ENCODE results near the gene CFAP45. TPM values are rescaled to one million over a fixed set of nuclear protein-coding genes. Genes with fewer than 3 reads are reported as not detected.

CFAP45 gene
- total and polyA plus RNA-seq, 2 experiments from 2014 or later, result 0.36 TPM; not detected in 1

- peaks cover 7% of the 10 kb centered on the region; the same call in 2 of the 3 replicates for H3K4me1 Mint-ChIP-seq
- no peak for ATAC-seq
- H4K20me1 ChIP-seq (replicated peaks; ENCODE audit: insufficient read depth), result no peaks in the 10 kb centered on the region
Measured at GRCh38 chr1:159864262-159864661, 35.7 kb downstream of the CFAP45 start.

More at GRCh38 chr1:159864262-159864661, 35.7 kb downstream of the CFAP45 start:
- Histone ChIP-seq H3K4me2 (no peak overlapping the region), H3K4me3 (no peak overlapping the region), H3K4me1 (ENCODE audit: insufficient read depth) (no peaks in the 10 kb centered on the region), H3K9me2 (ENCODE audit: insufficient read depth) (no peaks in the 10 kb centered on the region), H3F3A (replicated peaks; ENCODE audit: low read depth) (no peaks in the 10 kb centered on the region), H2AFZ (no peak overlapping the region), H3K79me2 (replicated peaks; ENCODE audit: insufficient read depth) (no peaks in the 10 kb centered on the region), H3K27ac (ENCODE audit: low read depth) (no peak overlapping the region), H3K36me3 (ENCODE audit: insufficient read depth) (no peaks in the 10 kb centered on the region; the same call in 1 of the 2 replicates), H3K27me3 (ENCODE audit: insufficient read depth) (no peaks in the 10 kb centered on the region)
- Mint-ChIP-seq H3K27me3 (ENCODE audit: insufficient read depth, low read depth, poor library complexity) (peaks cover 10% of the 10 kb centered on the region), H3K27ac (no peak overlapping the region), H3K9me3 (no peaks in the 10 kb centered on the region; the same call in 2 of the 3 replicates), H3K36me3 (ENCODE audit: low read depth) (no peaks in the 10 kb centered on the region), H3K4me3 (no peak overlapping the region)
- no peak for DNase-seq (ENCODE audit: low spot score)
- TF ChIP-seq EZH2phosphoT487 (IDR thresholded peaks at IDR 0.05; ENCODE audit: unreplicated experiment) (no peak), ZNF462 (CRISPR knock-in tag; IDR thresholded peaks at IDR 0.05) (no peak), STAT1 (IDR thresholded peaks at IDR 0.05; ENCODE audit: unreplicated experiment) (no peak), JUNB (IDR thresholded peaks at IDR 0.05; ENCODE audit: unreplicated experiment) (no peak), POLR2AphosphoS5 (IDR thresholded peaks at IDR 0.05; ENCODE audit: low read depth) (no peak), ZNF331 (CRISPR knock-in tag; IDR thresholded peaks at IDR 0.05; ENCODE audit: low read depth) (no peak), EZH2 (IDR thresholded peaks at IDR 0.05; ENCODE audit: low read depth, unreplicated experiment) (no peak), REST (IDR thresholded peaks at IDR 0.05; ENCODE audit: unreplicated experiment) (no peak), CREB1 (CRISPR knock-in tag; IDR thresholded peaks at IDR 0.05; ENCODE audit: low read depth) (no peak), NANOG (IDR thresholded peaks at IDR 0.05; ENCODE audit: borderline replicate concordance) (no peak), CTCF (conservative IDR thresholded peaks at IDR 0.05; ENCODE audit: low read depth in 2 of 2) (no peak), ZNF114 (CRISPR knock-in tag; IDR thresholded peaks at IDR 0.05) (no peak), ETS1 (IDR thresholded peaks at IDR 0.05) (no peak)

Data from GM23338 (cell line).